D721Med (cell line): ENCODE results near the gene TFDP1.

ENCODE experiments used
- DNase-seq: peaks from one replicate; pipeline ENCODE4 v3.0.0; 2011; ENCODE audit warnings: low spot score; ENCODE audit not compliant: insufficient read length
- FAIRE-seq: peaks from 2 replicates; lab custom pipeline; 2011; peaks lifted over from hg19 to GRCh38; lab: Jason Lieb, UNC
- CTCF ChIP-seq: IDR thresholded peaks from 2 replicates; pipeline ENCODE4 v1.5.1; 2012; ENCODE audit warnings: mild to moderate bottlenecking, control low read depth; ENCODE audit not compliant: insufficient read depth; ENCODE audit errors: missing control alignments

Gene TFDP1

GRCh38 chr13:113643593-113643992 is 59.0 kb downstream of the TFDP1 start:
- FAIRE-seq = no peak
- no peak for DNase-seq

GRCh38 chr13:113644800-113645199 is 60.2 kb downstream of the TFDP1 start:
- FAIRE-seq = no peak
- TF ChIP-seq CTCF = no peak
- no peak for DNase-seq

More at GRCh38 chr13:113643593-113643992, 59.0 kb downstream of the TFDP1 start:
- TF ChIP-seq CTCF = no peak

GRCh38 chr13:113645329-113645728 is 60.8 kb downstream of the TFDP1 start:
- no peak for DNase-seq
- no peak for FAIRE-seq
- no peak for TF ChIP-seq CTCF

GRCh38 chr13:113646376-113646775 is 61.8 kb downstream of the TFDP1 start:
- no peak for FAIRE-seq
- no peak for TF ChIP-seq CTCF
- DNase-seq = no peak

- FAIRE-seq (no peak), DNase-seq (no peak)
- no peak for TF ChIP-seq CTCF
Measured at GRCh38 chr13:113646921-113647340, 62.4 kb downstream of the TFDP1 start.

GRCh38 chr13:113647351-113648215 is 63.0 kb downstream of the TFDP1 start:
- FAIRE-seq = no peak
- no peak for DNase-seq
- TF ChIP-seq CTCF = no peak

- no peak for TF ChIP-seq CTCF
- DNase-seq = no peak
- no peak for FAIRE-seq
Measured at GRCh38 chr13:113648216-113648610, 63.7 kb downstream of the TFDP1 start.
